ACC112 (cell line): ENCODE measurements around the gene MCEMP1.

Experiments
- H2AFZ ChIP-seq: fragments of 200-600 bp; sonication (generic); one replicate; pipeline ENCODE4 v1.6.0; 2017; ENCODE audit warnings: antibody characterized with exemption, low read length; ENCODE audit not compliant: unreplicated experiment
- H3K27ac ChIP-seq: fragments of 200-600 bp; sonication (generic); 2 replicates; pipeline ENCODE4 v1.5.1; 2014; ENCODE audit warnings: low read depth, mild to moderate bottlenecking, antibody characterized with exemption, low read length, moderate library complexity
- H3K27me3 ChIP-seq: fragments of 200-600 bp; sonication (generic); 2 replicates; pipeline ENCODE4 v1.6.1; 2014; ENCODE audit warnings: mild to moderate bottlenecking, antibody characterized with exemption, low read length, moderate library complexity, mixed read lengths; ENCODE audit not compliant: insufficient read depth
- H3K36me3 ChIP-seq: fragments of 200-600 bp; sonication (generic); 2 replicates; pipeline ENCODE4 v1.6.1; 2016; ENCODE audit warnings: mild to moderate bottlenecking, antibody characterized with exemption, low read length, moderate library complexity, mixed read lengths; ENCODE audit not compliant: insufficient read depth
- H3K4me1 ChIP-seq: fragments of 200-600 bp; sonication (generic); one replicate; pipeline ENCODE4 v1.6.1; 2016; ENCODE audit warnings: low read length, mixed read lengths; ENCODE audit not compliant: insufficient read depth, unreplicated experiment, control insufficient read depth
- H3K4me3 ChIP-seq: fragments of 200-600 bp; sonication (generic); 2 replicates; pipeline ENCODE4 v1.5.1; 2014; ENCODE audit warnings: mild to moderate bottlenecking, low read depth, low read length
- H3K79me2 ChIP-seq: fragments of 200-600 bp; sonication (generic); one replicate; pipeline ENCODE4 v1.6.0; 2016; ENCODE audit warnings: low read length; ENCODE audit not compliant: control insufficient read depth, unreplicated experiment, insufficient read depth

Gene MCEMP1

DNA sequence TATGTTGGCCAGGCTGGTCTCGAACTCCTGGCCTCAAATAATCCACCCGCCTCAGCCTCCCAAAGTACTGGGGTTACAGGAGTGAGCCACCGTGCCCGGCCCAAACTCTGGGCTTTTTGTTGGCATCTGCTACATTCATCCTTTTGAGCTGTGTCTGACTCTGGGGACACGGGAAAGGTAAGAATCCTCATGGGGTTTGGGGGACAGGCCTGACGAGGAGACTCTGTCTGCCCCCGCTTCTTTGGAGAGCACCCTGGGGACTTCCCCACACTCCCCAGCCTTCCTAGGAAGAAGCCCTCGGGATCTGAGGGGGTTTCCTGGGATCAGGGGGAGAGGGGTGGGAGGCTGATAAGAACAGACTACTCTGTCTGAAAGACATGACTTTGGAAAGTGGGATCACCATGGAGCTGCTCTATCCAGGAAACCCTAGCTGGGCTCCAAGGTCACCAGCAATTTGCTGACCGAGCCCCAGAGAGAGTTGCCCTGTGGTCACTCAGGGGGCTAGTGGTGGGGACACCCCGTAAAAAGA, 33.1 kb downstream of the MCEMP1 start:
- Histone ChIP-seq H3K27me3 (no peaks in the 10 kb centered on the region), H3K27ac (no peak overlapping the region), H3K79me2 (no peaks in the 10 kb centered on the region)

DNA sequence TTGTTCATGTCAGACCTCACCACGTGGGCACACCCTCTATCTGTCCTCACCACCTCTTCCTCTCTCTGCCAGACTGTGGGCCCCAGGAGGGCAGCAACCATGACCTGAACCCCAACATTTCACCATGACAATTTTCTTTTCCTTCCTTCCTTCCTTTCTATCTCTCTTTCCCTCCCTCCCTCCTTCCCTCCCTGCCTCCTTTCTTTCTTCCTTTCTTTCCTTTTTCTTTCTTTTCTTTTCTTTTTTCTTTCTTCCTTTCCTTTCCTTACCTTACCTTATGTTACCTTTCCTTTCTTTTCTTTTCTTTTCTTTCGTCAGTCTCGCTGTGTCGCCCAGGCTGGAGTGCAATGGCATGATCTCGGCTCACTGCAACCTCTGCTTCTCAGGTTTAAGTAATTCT, 33.7 kb downstream of the MCEMP1 start:
- no peak overlapping the region for H2AFZ ChIP-seq
- no peaks in the 10 kb centered on the region for H3K4me1 ChIP-seq
- H3K79me2 ChIP-seq: no peaks in the 10 kb centered on the region
- H3K36me3 ChIP-seq: no peaks in the 10 kb centered on the region
- H3K27ac ChIP-seq: no peak overlapping the region
- H3K27me3 ChIP-seq: no peaks in the 10 kb centered on the region
- H3K4me3 ChIP-seq: no peak overlapping the region

More for the DNA sequence above, 33.1 kb downstream of the MCEMP1 start:
- Histone ChIP-seq H3K4me3 (no peak overlapping the region), H2AFZ (no peak overlapping the region), H3K4me1 (no peaks in the 10 kb centered on the region), H3K36me3 (no peaks in the 10 kb centered on the region)

DNA sequence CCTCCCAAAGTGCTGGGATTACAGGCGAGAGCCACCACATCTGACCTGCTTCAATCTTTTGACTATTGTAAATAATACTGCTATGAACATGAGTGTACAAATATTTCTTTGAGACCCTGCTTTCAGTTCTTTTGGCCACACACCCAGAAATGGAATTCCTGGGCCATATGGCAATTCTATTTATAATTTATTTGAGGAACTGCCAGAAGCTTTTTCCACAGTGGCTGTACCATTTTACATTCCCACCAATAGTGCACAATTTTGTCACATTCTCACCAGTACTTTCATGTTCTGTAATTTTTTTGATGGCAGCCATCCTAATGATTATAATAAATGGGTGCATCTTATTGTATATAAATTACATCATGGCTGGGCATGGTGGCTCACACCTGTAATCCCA, 38.8 kb downstream of the MCEMP1 start:
- Histone ChIP-seq H3K27me3 (peaks cover 6% of the 10 kb centered on the region; the same call in 1 of the 2 replicates), H3K36me3 (no peaks in the 10 kb centered on the region), H3K79me2 (no peaks in the 10 kb centered on the region), H3K4me3 (no peak overlapping the region), H2AFZ (no peak overlapping the region), H3K27ac (no peak overlapping the region), H3K4me1 (no peaks in the 10 kb centered on the region)

DNA sequence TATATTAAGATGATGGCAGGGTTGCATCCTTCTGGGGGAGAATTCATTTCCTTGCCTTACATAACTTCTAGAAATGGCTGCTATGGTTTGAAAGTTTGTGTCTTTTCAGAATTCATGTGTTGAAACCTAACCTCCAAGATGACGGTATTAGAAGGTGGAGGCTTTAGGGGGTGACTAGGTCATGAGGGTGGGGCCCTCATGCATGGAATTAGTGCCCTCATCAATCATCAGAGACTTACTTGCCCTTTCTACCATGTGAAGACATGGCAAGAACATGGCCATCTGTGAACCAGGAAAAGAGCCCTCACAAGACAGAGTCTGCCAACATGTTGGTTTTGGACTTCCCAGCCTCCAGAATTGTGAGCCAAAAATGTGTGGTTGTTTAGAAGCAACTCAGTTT, 39.9 kb downstream of the MCEMP1 start:
- no peaks in the 10 kb centered on the region for H3K4me1 ChIP-seq
- no peaks in the 10 kb centered on the region for H3K36me3 ChIP-seq
- H3K4me3 ChIP-seq: no peak overlapping the region
- H2AFZ ChIP-seq: no peak overlapping the region
- peaks cover 6% of the 10 kb centered on the region; the same call in 1 of the 2 replicates for H3K27me3 ChIP-seq
- H3K27ac ChIP-seq: no peak overlapping the region
- no peaks in the 10 kb centered on the region for H3K79me2 ChIP-seq

DNA sequence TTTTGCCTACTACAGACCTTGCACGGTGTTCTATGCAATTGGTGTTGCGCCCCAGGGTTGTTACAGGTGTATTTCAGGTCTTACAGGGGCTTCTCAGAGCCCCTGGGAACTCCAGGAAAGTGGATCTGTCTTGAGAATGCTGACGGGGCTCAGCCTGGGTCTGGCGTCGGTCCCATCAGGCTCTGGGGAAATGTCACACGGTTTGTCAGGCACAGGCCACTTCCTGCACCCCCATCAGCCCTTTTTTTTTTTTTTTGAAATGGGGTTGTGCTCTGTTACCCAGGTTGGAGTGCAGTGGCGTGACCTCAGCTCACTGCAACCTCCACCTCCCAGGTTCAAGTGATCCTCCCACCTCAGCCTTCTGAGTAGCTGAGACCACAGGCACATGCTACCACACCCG, 41.8 kb downstream of the MCEMP1 start:
- no peak overlapping the region for H3K4me3 ChIP-seq
- no peaks in the 10 kb centered on the region for H3K36me3 ChIP-seq
- H3K27me3 ChIP-seq: peaks cover 10% of the 10 kb centered on the region; the same call in 1 of the 2 replicates

DNA sequence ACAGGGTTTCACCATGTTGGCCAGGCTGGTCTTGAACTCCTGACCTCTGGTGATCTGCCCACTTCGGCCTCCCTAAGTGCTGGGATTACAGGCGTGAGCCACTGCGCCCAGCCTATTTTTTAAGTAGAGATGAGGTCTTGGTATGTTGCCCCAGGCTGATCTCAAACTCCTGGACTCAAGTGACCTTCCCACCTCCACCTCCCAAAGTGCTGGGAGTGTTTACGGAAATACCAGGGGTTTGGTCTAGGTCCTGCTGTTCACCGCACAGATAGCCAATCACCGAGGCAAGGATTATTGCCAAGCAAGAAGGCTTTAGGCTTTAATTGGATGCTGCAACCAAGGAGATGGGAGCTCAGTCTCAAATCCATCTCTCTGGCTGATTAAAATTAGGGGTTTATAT, 43.5 kb downstream of the MCEMP1 start:
- H3K4me1 ChIP-seq: no peaks in the 10 kb centered on the region
- H3K27ac ChIP-seq: no peak overlapping the region
- no peaks in the 10 kb centered on the region for H3K79me2 ChIP-seq
- no peak overlapping the region for H3K4me3 ChIP-seq
- H3K36me3 ChIP-seq: no peaks in the 10 kb centered on the region
- no peak overlapping the region for H2AFZ ChIP-seq
- peaks cover 19% of the 10 kb centered on the region; the same call in 1 of the 2 replicates for H3K27me3 ChIP-seq

More for the DNA sequence above, 41.8 kb downstream of the MCEMP1 start:
- Histone ChIP-seq H3K27ac (no peak overlapping the region), H3K79me2 (no peaks in the 10 kb centered on the region), H2AFZ (no peak overlapping the region), H3K4me1 (no peaks in the 10 kb centered on the region)

DNA sequence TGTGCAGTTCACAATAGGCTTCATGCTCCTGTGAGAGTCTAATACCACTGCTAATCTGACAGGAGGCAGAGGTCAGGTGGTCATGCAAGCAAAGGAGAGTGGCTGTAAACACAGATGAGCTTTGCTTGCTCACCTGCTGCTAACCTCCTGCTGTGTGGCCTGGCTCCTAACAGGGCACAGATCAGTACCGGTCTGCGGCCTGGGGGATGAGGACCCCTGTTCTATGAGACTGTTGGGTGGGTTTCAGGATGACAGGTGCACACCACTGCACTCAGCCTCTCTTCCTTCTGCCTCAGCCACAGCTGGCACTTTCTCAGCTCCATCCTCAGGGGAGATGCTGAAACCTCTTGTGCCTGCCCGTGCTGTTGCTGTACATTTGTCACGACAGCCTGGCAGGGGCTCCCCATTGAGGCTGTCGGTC, 45.4 kb downstream of the MCEMP1 start:
- Histone ChIP-seq H3K4me1 (no peaks in the 10 kb centered on the region), H3K27me3 (peaks cover 20% of the 10 kb centered on the region), H3K4me3 (no peak overlapping the region), H3K27ac (no peak overlapping the region), H2AFZ (no peak overlapping the region), H3K36me3 (no peaks in the 10 kb centered on the region), H3K79me2 (no peaks in the 10 kb centered on the region)

DNA sequence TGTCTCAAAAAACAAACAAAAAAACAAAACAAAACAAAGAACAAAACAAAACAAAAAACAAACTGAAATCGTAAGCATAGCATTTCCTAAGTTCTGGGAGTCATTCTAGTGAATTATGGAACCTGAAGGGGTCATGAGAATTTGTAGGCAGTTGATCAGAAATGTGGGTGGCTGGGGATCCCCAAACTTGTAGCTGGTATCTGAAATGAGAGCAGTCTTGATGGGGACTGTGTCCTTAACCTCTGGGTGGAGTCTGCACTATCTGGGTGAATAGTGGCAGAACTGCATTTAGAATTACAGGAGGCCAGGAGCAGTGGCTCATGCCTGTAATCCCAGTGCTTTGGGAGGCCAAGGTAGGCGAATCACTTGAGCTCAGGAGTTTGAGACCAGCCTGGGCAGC, 48.9 kb downstream of the MCEMP1 start:
- Histone ChIP-seq H2AFZ (no peak overlapping the region), H3K36me3 (no peaks in the 10 kb centered on the region), H3K27me3 (peaks cover 52% of the 10 kb centered on the region), H3K4me1 (no peaks in the 10 kb centered on the region), H3K27ac (no peak overlapping the region), H3K4me3 (no peak overlapping the region), H3K79me2 (no peaks in the 10 kb centered on the region)

DNA sequence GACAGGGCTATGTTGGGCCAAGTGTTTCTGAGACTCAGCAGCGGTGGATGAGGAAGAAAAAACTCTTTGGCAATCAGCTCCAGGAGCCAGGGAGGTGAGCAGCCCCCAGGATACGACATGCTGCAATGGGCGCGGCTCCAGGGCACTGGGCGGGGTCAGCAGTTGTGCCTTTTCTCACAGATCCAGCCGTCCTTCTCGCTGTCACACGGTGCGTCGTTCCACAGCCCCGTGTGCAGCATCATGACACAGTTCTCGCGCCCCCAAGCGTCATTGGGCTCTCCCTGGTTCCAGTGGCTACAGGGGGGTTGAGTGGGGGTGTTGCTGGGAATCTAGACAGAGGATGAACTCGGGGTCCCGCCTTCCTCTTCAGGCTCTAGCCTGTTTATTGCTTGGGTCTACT, 52.3 kb downstream of the MCEMP1 start:
- H3K4me3 ChIP-seq: no peak overlapping the region
- no peaks in the 10 kb centered on the region for H3K36me3 ChIP-seq
- no peaks in the 10 kb centered on the region for H3K79me2 ChIP-seq
- peaks cover 70% of the 10 kb centered on the region for H3K27me3 ChIP-seq
- H2AFZ ChIP-seq: no peak overlapping the region
- no peak overlapping the region for H3K27ac ChIP-seq
- H3K4me1 ChIP-seq: no peaks in the 10 kb centered on the region
